Measurements from ENCODE around the gene AUTS2. TPM values are rescaled to one million over a fixed set of nuclear protein-coding genes. Genes with fewer than 3 reads are reported as not detected.

The AUTS2 gene
- total and polyA plus RNA-seq, 2 of the 8 experiments (the other 6 are each of a cell fraction or from before 2014, with no cell fraction given), result 25.9 to 101 TPM

DNA sequence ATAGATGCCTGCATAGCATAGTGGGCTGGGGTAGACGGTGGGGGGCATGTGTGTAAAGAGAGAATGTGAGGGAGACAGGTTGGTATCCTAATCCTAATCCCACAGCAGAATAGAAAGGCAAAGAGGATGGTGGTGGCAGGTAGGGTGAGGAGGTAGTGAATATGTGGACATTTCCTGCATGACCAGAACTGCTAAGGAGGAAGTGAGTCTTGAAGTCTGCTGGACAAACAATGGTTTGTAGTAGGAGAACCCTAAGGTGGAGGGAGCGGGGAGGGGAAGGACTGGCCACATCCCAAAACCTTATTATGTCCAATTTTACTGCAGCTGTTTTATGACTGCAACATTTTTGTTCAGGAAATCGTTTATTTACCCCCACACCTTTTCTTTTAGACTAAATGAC, 279.7 kb downstream of the AUTS2 start:
- DNase-seq (ENCODE audit: low read depth in 1 of 2, low spot score in 2 of 2), result no peak
- H3K56ac ChIP-seq (replicated peaks; ENCODE audit: insufficient read length, low read depth, low read length), result no peak overlapping the region
- H2BK5ac ChIP-seq (ENCODE audit: low read depth, low read length), result no peak overlapping the region
- H2BK20ac ChIP-seq (ENCODE audit: low read length), result no peak overlapping the region
- H3K4ac ChIP-seq (replicated peaks; ENCODE audit: insufficient read length, low read depth, low read length), result no peak overlapping the region
- 83% methylated on average over 3 of the region's 3 CpGs; no CpG with 5 or more reads in 1 of the 2 experiments for WGBS, 2 experiments (ENCODE audit: extremely low coverage in 1 of 2, insufficient coverage in 1 of 2, insufficient read length in 1 of 2, insufficient replicate concordance in 2 of 2, low coverage in 1 of 2, low lambda C conversion rate in 2 of 2, missing lambda C conversion rate in 1 of 2)
- H3K18ac ChIP-seq (ENCODE audit: extremely low read depth, low read length), result no peak overlapping the region
- no peak overlapping the region for H3K9ac ChIP-seq (replicated peaks in 1 of 4; ENCODE audit: extremely low read depth in 1 of 4, low read depth in 3 of 4, low read length in 3 of 4)
- no peak for FAIRE-seq
- no peak overlapping the region for H2BK15ac ChIP-seq (ENCODE audit: low read length)
- H3K79me2 ChIP-seq (ENCODE audit: control insufficient read depth in 1 of 2, insufficient read depth in 2 of 2, low read length in 2 of 2), result no peaks in the 10 kb centered on the region
- no peak overlapping the region for H3K27ac ChIP-seq (ENCODE audit: low read depth, low read length)
- H2BK12ac ChIP-seq (ENCODE audit: low read depth, low read length), result no peak overlapping the region
- no peak overlapping the region for H4K8ac ChIP-seq (ENCODE audit: extremely low read depth, insufficient read depth, low read length)
- no peak overlapping the region for H4K5ac ChIP-seq (ENCODE audit: insufficient read length, low read depth, low read length)
- no peak overlapping the region for H4K91ac ChIP-seq (replicated peaks; ENCODE audit: insufficient read length, low read length)
- no peak overlapping the region for H2AFZ ChIP-seq (ENCODE audit: low read length)
- H3K4me1 ChIP-seq (replicated peaks in 1 of 4; ENCODE audit: control insufficient read depth in 3 of 4, insufficient read depth in 4 of 4, low read length in 3 of 4), result no peaks in the 10 kb centered on the region
- no peak overlapping the region for H3K23ac ChIP-seq (ENCODE audit: insufficient read length)
- no peaks in the 10 kb centered on the region for H3K23me2 ChIP-seq (ENCODE audit: low read depth, low read length)
- H3K27me3 ChIP-seq (replicated peaks in 1 of 4; ENCODE audit: control insufficient read depth in 3 of 4, extremely low read depth in 1 of 4, insufficient read depth in 3 of 4, low read length in 3 of 4), result no peaks in the 10 kb centered on the region
- no peak overlapping the region for H3K4me2 ChIP-seq (ENCODE audit: insufficient read depth in 1 of 2, low read depth in 2 of 2, low read length in 2 of 2)
- no peak overlapping the region for H2BK120ac ChIP-seq (replicated peaks; ENCODE audit: low read depth, low read length)
- POLR2A ChIA-PET (ENCODE audit: partially characterized antibody), result no interaction called here
- H3K4me3 ChIP-seq (ENCODE audit: extremely low read depth in 1 of 4, insufficient read depth in 2 of 4, low read depth in 3 of 4, low read length in 4 of 4), result no peak overlapping the region
- no peaks in the 10 kb centered on the region for H3K9me3 ChIP-seq (ENCODE audit: insufficient read depth in 2 of 2, low read depth in 1 of 2, low read length in 1 of 2)
- H2AK5ac ChIP-seq (ENCODE audit: low read depth, low read length), result no peak overlapping the region
- CTCF ChIA-PET (ENCODE audit: partially characterized antibody), result no interaction called here
- no peaks in the 10 kb centered on the region for H4K20me1 ChIP-seq (replicated peaks in 1 of 2; ENCODE audit: control insufficient read depth in 1 of 2, insufficient read depth in 2 of 2, low read length in 2 of 2)
- no peak overlapping the region for H3K14ac ChIP-seq (ENCODE audit: insufficient read length)
- no peaks in the 10 kb centered on the region for H3K36me3 ChIP-seq (ENCODE audit: control insufficient read depth in 2 of 4, insufficient read depth in 4 of 4, low read length in 3 of 4)
- no peaks in the 10 kb centered on the region for H3K79me1 ChIP-seq (ENCODE audit: low read depth, low read length)
- TF ChIP-seq, protein P1, sequence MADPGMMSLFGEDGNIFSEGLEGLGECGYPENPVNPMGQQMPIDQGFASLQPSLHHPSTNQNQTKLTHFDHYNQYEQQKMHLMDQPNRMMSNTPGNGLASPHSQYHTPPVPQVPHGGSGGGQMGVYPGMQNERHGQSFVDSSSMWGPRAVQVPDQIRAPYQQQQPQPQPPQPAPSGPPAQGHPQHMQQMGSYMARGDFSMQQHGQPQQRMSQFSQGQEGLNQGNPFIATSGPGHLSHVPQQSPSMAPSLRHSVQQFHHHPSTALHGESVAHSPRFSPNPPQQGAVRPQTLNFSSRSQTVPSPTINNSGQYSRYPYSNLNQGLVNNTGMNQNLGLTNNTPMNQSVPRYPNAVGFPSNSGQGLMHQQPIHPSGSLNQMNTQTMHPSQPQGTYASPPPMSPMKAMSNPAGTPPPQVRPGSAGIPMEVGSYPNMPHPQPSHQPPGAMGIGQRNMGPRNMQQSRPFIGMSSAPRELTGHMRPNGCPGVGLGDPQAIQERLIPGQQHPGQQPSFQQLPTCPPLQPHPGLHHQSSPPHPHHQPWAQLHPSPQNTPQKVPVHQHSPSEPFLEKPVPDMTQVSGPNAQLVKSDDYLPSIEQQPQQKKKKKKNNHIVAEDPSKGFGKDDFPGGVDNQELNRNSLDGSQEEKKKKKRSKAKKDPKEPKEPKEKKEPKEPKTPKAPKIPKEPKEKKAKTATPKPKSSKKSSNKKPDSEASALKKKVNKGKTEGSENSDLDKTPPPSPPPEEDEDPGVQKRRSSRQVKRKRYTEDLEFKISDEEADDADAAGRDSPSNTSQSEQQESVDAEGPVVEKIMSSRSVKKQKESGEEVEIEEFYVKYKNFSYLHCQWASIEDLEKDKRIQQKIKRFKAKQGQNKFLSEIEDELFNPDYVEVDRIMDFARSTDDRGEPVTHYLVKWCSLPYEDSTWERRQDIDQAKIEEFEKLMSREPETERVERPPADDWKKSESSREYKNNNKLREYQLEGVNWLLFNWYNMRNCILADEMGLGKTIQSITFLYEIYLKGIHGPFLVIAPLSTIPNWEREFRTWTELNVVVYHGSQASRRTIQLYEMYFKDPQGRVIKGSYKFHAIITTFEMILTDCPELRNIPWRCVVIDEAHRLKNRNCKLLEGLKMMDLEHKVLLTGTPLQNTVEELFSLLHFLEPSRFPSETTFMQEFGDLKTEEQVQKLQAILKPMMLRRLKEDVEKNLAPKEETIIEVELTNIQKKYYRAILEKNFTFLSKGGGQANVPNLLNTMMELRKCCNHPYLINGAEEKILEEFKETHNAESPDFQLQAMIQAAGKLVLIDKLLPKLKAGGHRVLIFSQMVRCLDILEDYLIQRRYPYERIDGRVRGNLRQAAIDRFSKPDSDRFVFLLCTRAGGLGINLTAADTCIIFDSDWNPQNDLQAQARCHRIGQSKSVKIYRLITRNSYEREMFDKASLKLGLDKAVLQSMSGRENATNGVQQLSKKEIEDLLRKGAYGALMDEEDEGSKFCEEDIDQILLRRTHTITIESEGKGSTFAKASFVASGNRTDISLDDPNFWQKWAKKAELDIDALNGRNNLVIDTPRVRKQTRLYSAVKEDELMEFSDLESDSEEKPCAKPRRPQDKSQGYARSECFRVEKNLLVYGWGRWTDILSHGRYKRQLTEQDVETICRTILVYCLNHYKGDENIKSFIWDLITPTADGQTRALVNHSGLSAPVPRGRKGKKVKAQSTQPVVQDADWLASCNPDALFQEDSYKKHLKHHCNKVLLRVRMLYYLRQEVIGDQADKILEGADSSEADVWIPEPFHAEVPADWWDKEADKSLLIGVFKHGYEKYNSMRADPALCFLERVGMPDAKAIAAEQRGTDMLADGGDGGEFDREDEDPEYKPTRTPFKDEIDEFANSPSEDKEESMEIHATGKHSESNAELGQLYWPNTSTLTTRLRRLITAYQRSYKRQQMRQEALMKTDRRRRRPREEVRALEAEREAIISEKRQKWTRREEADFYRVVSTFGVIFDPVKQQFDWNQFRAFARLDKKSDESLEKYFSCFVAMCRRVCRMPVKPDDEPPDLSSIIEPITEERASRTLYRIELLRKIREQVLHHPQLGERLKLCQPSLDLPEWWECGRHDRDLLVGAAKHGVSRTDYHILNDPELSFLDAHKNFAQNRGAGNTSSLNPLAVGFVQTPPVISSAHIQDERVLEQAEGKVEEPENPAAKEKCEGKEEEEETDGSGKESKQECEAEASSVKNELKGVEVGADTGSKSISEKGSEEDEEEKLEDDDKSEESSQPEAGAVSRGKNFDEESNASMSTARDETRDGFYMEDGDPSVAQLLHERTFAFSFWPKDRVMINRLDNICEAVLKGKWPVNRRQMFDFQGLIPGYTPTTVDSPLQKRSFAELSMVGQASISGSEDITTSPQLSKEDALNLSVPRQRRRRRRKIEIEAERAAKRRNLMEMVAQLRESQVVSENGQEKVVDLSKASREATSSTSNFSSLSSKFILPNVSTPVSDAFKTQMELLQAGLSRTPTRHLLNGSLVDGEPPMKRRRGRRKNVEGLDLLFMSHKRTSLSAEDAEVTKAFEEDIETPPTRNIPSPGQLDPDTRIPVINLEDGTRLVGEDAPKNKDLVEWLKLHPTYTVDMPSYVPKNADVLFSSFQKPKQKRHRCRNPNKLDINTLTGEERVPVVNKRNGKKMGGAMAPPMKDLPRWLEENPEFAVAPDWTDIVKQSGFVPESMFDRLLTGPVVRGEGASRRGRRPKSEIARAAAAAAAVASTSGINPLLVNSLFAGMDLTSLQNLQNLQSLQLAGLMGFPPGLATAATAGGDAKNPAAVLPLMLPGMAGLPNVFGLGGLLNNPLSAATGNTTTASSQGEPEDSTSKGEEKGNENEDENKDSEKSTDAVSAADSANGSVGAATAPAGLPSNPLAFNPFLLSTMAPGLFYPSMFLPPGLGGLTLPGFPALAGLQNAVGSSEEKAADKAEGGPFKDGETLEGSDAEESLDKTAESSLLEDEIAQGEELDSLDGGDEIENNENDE (IDR thresholded peaks at IDR 0.05; ENCODE audit: insufficient replicate concordance, low read length), result no peak
